IPS DF 4.7 (cell line): Measurements from ENCODE around the gene PPP3R1.

Source experiments
- DNase-seq: peaks from one replicate; pipeline ENCODE4 v3.0.0-alpha.2; 2013; ENCODE audit warnings: low spot score; ENCODE audit errors: extremely low read depth

Gene PPP3R1

DNA sequence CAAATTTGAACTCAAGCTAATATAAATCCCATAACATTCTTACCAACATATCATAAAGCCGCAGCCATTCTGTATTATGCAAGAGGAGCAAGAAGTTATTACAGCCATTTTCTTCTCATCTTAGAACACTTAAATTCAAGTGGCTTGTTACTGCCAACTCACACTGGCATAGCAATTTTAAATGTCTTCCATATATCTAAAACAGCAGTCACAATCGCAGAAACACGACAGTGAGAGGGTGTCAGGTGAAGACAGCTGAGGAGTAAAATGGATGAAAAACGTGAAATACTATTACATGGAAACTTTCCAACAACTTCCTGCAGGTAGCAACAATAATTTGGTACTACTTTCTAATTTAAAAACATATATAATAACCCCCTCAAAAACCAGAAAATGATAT, 17.9 kb downstream of the PPP3R1 start:
- DNase-seq: no peak

DNA sequence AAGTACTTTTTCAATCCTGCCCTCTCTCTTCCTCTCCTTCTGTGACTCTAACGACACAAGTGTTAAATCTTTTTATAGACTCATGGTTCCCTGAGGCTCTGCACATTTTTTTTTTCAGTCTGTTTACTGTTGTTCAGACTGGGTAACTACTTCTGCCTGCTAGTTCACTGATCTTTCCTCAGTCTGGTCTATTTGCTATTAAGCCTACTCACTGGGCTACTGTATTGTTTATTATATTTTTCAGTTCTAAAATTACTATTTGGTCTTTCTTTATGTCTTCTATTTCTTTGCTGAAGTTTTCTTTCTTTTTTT, 21.3 kb downstream of the PPP3R1 start:
- DNase-seq: no peak

DNA sequence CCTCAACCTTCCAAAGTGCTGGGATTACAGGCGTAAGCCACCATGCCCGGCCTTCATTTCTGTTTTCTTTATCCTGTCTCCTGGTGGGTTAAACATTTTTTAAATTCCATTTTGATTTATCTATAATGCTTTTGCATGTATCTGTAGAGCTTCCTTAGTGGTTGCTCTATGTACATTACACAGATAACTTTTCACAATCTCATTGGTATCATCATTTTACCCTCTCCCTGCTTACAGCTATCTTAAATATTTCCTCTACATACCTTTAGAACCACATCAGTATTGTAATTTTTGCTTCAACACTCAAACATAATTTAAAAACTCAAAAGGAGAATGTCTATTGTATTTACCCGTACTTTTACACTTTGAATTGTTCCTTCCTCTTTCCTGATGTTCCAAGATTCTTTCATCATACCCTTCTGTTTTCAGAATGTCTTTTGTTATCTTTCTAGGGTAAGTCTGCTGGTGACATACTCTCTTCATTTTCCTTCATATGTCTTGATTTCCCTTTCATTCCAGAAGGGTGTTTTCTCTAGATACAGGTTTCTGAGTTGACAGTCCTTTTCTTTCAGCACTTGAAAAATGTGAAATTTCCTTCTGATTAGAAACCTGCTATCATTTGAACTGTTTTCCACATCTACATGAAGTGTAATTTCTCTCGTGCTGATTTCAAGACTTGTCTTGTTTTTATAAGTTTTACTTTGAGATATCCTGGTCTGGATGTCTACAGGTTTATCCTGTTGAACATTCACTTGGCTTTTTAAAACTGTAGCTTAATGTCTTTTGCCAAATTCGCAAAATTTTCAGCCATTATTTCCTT, 21.9 kb downstream of the PPP3R1 start:
- no peak for DNase-seq

- no peak for DNase-seq
These were observed 25.5 kb downstream of the PPP3R1 start for GRCh38 chr2:68226794-68227193.

DNA sequence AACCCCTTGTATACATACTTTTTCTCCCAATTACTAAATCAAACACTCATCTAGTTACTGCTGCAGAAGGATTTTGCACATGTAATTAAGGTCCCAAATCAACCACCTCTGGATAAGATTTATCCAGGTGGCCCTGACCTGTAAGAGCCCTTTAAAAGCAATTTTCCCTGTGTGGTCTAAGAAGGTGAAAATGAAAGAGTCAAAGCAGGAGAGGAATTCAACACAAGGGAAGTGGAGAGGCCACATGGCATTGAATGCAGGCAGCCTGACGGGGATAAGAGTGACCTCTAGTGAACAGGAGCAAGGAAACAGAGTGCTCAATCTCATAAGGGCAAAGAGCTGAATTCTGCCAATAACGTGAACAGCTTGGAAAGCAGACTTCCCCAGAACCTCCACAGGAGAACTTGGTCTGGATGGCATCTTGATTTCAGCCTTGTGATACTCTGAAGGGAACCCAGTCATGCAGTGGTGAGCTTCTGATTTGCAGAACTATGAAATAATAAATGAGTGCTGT, 27.2 kb downstream of the PPP3R1 start:
- peak; percentile 5 for DNase-seq

GRCh38 chr2:68223419-68223818, 28.9 kb downstream of the PPP3R1 start:
- DNase-seq: no peak

DNA sequence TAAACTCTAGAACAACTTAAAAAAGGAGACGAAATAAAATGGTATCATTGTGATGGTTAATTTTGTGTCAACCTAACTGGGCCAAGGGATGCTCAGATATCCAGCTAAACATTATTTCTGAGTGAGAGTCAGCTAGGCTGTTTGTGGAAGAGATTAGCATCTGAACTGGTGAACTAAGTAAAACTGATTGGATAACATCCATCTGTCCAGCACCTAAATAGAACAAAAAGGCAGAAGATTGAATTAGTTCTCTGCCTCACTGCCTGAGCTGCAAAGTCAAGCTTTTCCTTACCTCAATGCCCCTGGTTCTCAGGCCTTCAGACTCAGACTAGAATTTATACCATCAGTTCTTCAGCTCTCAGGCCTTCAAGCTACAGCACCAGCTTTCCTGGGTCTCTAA, 30.0 kb downstream of the PPP3R1 start:
- no peak for DNase-seq

DNA sequence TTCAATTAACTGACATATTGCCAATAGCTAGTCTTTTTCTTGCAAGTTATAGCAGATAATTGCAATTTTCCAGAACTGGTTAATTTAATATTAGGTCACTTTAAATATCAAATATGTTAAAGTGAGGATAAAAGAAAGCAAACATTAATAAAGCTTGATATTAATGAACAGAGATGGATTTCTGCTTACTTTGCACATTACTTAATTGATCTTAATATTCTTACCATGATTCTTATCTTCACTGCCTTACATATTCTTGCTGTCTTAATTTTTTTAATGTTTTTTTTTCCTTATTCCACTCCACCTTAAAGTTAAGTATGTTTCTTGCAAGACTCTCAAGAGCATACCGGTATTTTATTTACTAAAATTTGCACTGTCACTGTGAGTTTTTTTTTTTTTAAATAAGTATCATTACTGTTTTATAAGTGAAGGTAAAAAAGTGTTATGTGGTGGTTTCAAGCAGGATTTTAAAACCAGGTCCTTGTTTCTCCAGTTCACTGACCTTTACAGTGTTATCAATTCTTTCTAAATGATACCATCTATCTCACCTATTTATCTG, 33.9 kb downstream of the PPP3R1 start:
- no peak for DNase-seq

- DNase-seq: no peak
These were observed 34.6 kb downstream of the PPP3R1 start for GRCh38 chr2:68217729-68218128.

- no peak for DNase-seq
These were observed 35.6 kb downstream of the PPP3R1 start for GRCh38 chr2:68216454-68217310.

DNA sequence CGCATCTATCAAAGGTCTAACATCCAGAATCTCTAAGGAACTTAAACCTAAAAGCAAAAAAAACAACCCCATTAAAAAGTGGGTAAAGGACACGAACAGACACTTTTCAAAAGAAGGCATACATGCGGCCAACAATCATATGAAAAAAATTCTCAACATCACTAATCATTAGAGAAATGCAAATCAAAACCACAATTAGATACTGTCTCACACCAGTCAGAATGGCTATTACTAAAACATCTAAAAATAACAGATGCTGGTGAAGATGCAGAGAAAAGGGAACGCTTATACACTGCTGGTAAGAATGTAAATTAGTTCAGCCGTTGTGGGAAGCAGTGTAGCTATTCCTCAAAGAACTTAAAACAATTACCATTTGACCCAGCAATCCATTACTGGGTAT, 38.0 kb downstream of the PPP3R1 start:
- DNase-seq: no peak

- DNase-seq: no peak
These were observed 45.5 kb downstream of the PPP3R1 start for GRCh38 chr2:68206793-68207192.

GRCh38 chr2:68203587-68203986, 48.7 kb downstream of the PPP3R1 start:
- no peak for DNase-seq

- DNase-seq: no peak
These were observed 52.1 kb downstream of the PPP3R1 start for GRCh38 chr2:68200157-68200787.

- no peak for DNase-seq
These were observed 56.1 kb downstream of the PPP3R1 start for GRCh38 chr2:68196120-68196716.

- no peak for DNase-seq
These were observed 57.2 kb downstream of the PPP3R1 start for GRCh38 chr2:68195096-68195495.

GRCh38 chr2:68193787-68194372, 58.5 kb downstream of the PPP3R1 start:
- DNase-seq: no peak

DNA sequence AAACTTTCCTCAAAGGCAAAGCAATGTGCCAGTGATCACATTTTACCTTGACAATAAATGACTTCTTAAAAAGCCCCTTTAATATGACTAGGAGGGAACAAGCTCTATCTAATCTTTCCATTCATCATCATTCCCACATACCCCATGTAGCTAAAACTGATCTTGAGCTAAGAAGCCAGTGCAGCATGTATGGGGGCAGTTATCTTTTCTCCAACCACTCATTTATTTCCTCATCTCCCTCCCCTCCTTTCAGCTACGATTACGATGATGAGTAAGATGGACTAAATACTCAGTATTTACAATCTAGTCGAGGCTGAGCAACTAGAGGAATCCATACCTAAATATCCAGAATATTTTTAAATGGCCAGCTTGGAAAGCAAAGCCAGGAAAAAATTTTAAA, 59.2 kb downstream of the PPP3R1 start:
- DNase-seq: no peak

DNA sequence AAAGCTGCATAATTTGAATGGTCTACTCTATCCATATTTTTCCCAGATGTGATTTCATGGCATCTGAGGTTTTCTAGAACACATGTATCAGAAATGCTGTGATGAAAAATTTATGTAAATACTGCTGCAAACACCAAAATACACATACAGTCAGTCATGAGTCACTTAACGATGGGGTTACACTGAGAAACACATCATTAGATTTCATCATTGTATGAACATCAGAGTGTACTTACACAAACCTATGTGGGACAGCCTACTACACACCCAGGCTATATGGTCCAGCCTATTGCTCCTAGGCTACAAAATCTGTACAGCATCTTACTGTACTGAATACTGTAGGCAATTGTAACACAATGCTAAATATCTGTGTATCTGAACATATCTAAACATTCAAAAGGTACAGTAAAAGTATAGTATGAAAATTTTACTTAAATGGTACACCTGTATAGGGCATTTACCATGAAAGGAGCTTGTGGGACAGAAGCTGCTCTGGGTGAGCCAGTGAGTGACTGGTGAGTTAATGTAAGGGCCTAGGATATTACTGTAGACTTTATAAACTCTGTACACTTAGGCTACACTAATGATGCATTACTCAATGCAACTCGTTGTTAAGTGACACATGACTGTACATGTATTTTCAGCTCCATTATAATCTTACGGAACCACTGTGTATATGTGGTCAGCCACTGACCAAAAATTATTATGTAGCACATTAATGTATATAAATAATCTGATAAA, 61.2 kb downstream of the PPP3R1 start:
- no peak for DNase-seq
